HCT116 (cell line): ENCODE results near the gene USP43. TPM values are rescaled to one million over a fixed set of nuclear protein-coding genes. Genes with fewer than 3 reads are reported as not detected.

ENCODE experiments used
- ATAC-seq: fragments of 200-7000 bp; cut with Tn5 transposase; 2 replicates; pipeline ENCODE4 v1.9.1; 2020; ENCODE audit warnings: mild to moderate bottlenecking, moderate library complexity
- BruUV-seq: library from RNA; stranded (reverse); fragments of 400-500 nt; replicated peaks from 2 replicates; lab custom pipeline; 2021; lab: Mats Ljungman, UMichigan
- CTCF ChIA-PET: fragments of 300-600 bp; sonication (Branson Sonifier 250); formaldehyde crosslinking; loops from one replicate; lab custom pipeline; 2021; ENCODE audit warnings: antibody characterized with exemption; lab: Charles Lee
- POLR2A ChIA-PET: fragments of 300-600, 350-600 bp; sonication (Branson Sonifier 250); formaldehyde crosslinking; loops from one replicate; lab custom pipeline; 2021; ENCODE audit warnings: antibody characterized with exemption; lab: Charles Lee
- RAD21 ChIA-PET, 2 experiments: fragments of 300-600 bp; sonication (Branson Sonifier 250); formaldehyde crosslinking; loops; one replicate each; lab custom pipeline; 2023; ENCODE audit warnings: low total read pairs in 2 of 2; ENCODE audit not compliant: uncharacterized antibody in 2 of 2, unreplicated experiment in 2 of 2, low non-redundant PET in 1 of 2; lab: Charles Lee
- DNase-seq: peaks from one replicate; pipeline ENCODE4 v3.0.0-alpha.2; 2010; ENCODE audit warnings: low read depth, low spot score
- H2AFZ ChIP-seq: fragments of 200-600 bp; shearing (Covaris generic), sonication (generic); 2 replicates; pipeline ENCODE4 v1.6.1; 2017; ENCODE audit warnings: low read depth, mixed run types, mixed read lengths, antibody characterized with exemption, low read length; ENCODE audit not compliant: poor library complexity, severe bottlenecking
- H3K27ac ChIP-seq: 2 replicates; pipeline ENCODE4 v1.5.1; 2012; ENCODE audit warnings: low read depth, low read length
- H3K27me3 ChIP-seq: fragments of 200-600 bp; sonication (generic); 2 replicates; pipeline ENCODE4 v1.6.1; 2016; ENCODE audit warnings: mixed run types, low read length, mixed read lengths; ENCODE audit not compliant: insufficient read depth
- H3K36me3 ChIP-seq, 2 experiments: fragments of 200-500 bp in 1 of 2; fragments of 200-600 bp in 1 of 2; sonication (Bioruptor generic) in 1 of 2; sonication (generic) in 1 of 2; 2 replicates each; pipeline versions ENCODE4 v1.5.1 to v1.6.1; 2014 to 2016; ENCODE audit warnings: low read length in 2 of 2, inconsistent platforms in 1 of 2, mixed read lengths in 1 of 2, mixed run types in 1 of 2; ENCODE audit not compliant: insufficient read depth in 2 of 2, control insufficient read depth in 1 of 2
- H3K4me1 ChIP-seq, 2 experiments: fragments of 200-600 bp in 1 of 2; sonication (generic) in 1 of 2; 2 replicates each; pipeline versions ENCODE4 v1.5.1 to v1.6.1; 2012 to 2017; ENCODE audit warnings: low read length in 2 of 2, inconsistent platforms in 1 of 2, mild to moderate bottlenecking in 1 of 2, mixed read lengths in 1 of 2, mixed run types in 1 of 2, moderate library complexity in 1 of 2; ENCODE audit not compliant: insufficient read depth in 2 of 2, control insufficient read depth in 1 of 2
- H3K4me2 ChIP-seq: fragments of 200-600 bp; sonication (generic); 2 replicates; pipeline ENCODE4 v1.6.1; 2017; ENCODE audit warnings: mixed run types, low read length, mixed read lengths
- H3K4me3 ChIP-seq, 2 experiments: fragments of 200-600 bp in 1 of 2; sonication (generic) in 1 of 2; replicated peaks in 1 of 2; 2 replicates each; pipeline ENCODE4 v1.5.1; 2011 to 2016; ENCODE audit warnings: low read length in 2 of 2, control low read depth in 1 of 2, low read depth in 1 of 2, mild to moderate bottlenecking in 1 of 2, mixed read lengths in 1 of 2, mixed run types in 1 of 2
- H3K79me2 ChIP-seq: fragments of 200-600 bp; sonication (generic); 2 replicates; pipeline ENCODE4 v1.6.1; 2017; ENCODE audit warnings: mild to moderate bottlenecking, mixed run types, low read length, moderate library complexity, mixed read lengths; ENCODE audit not compliant: insufficient read depth
- H3K9ac ChIP-seq: fragments of 200-600 bp; sonication (generic); 2 replicates; pipeline ENCODE4 v1.6.1; 2016; ENCODE audit warnings: low read length, mixed read lengths
- H3K9me2 ChIP-seq: fragments of 200-600 bp; sonication (generic), shearing (Covaris generic); 2 replicates; pipeline ENCODE4 v1.6.1; 2017; ENCODE audit warnings: mixed run types, mild to moderate bottlenecking, moderate library complexity; ENCODE audit not compliant: insufficient read depth
- H3K9me3 ChIP-seq, 2 experiments: fragments of 200-500 bp in 1 of 2; fragments of 200-600 bp in 1 of 2; sonication (Bioruptor generic) in 1 of 2; sonication (generic) in 1 of 2; 2 replicates each; pipeline ENCODE4 v1.6.1; 2014 to 2017; ENCODE audit warnings: low read length in 2 of 2, mixed read lengths in 2 of 2, inconsistent platforms in 1 of 2, low read depth in 1 of 2, mild to moderate bottlenecking in 1 of 2, mixed run types in 1 of 2, moderate library complexity in 1 of 2; ENCODE audit not compliant: control insufficient read depth in 1 of 2, insufficient read depth in 1 of 2
- H4K20me1 ChIP-seq: fragments of 200-600 bp; sonication (generic), shearing (Covaris generic); 2 replicates; pipeline ENCODE4 v1.6.1; 2017; ENCODE audit warnings: mixed run types, mild to moderate bottlenecking, moderate library complexity; ENCODE audit not compliant: insufficient read depth
- CBX3 ChIP-seq: IDR thresholded peaks from 2 replicates; pipeline ENCODE4 v1.6.1; 2012; ENCODE audit warnings: low read depth
- CEBPB ChIP-seq: IDR thresholded peaks from 2 replicates; pipeline ENCODE4 v1.6.1; 2012; ENCODE audit warnings: low read depth
- EGR1 ChIP-seq: IDR thresholded peaks from 2 replicates; pipeline ENCODE4 v1.6.1; 2012; ENCODE audit warnings: low read depth
- EZH2 ChIP-seq: fragments of 200-600 bp; sonication (generic); IDR thresholded peaks from 2 replicates; pipeline ENCODE4 v1.6.1; 2017; ENCODE audit warnings: antibody characterized with exemption, mixed run types
- EZH2phosphoT487 ChIP-seq: fragments of 200-600 bp; IDR thresholded peaks from 2 replicates; pipeline ENCODE4 v1.6.1; 2018; ENCODE audit warnings: antibody characterized with exemption, borderline replicate concordance
- FOSL1 ChIP-seq: IDR thresholded peaks from 2 replicates; pipeline ENCODE4 v1.6.1; 2012; ENCODE audit warnings: low read depth
- JUND ChIP-seq: IDR thresholded peaks from 2 replicates; pipeline ENCODE4 v1.6.1; 2012
- POLR2A ChIP-seq: IDR thresholded peaks from 2 replicates; pipeline ENCODE4 v1.7.0; 2011; ENCODE audit warnings: borderline replicate concordance; ENCODE audit not compliant: insufficient read depth, insufficient read length; ENCODE audit errors: extremely low read depth
- RAD21 ChIP-seq: IDR thresholded peaks from 2 replicates; pipeline ENCODE4 v1.6.1; 2012; ENCODE audit warnings: low read depth, mild to moderate bottlenecking
- SIN3A ChIP-seq: IDR thresholded peaks from 2 replicates; pipeline ENCODE4 v1.6.1; 2012; ENCODE audit warnings: low read depth
- SRF ChIP-seq: IDR thresholded peaks from 2 replicates; pipeline ENCODE4 v1.6.1; 2012; ENCODE audit warnings: low read depth
- YY1 ChIP-seq: IDR thresholded peaks from 2 replicates; pipeline ENCODE4 v1.6.1; 2011; ENCODE audit warnings: low read length, low read depth, moderate library complexity, mild to moderate bottlenecking; ENCODE audit not compliant: insufficient replicate concordance; ENCODE audit errors: extremely low read depth
- ZFX ChIP-seq: fragments of 450-650 bp; IDR thresholded peaks from 2 replicates; pipeline ENCODE4 v1.6.1; 2017
- ZNF274 ChIP-seq: fragments of 200-500 bp; sonication (Bioruptor generic); IDR thresholded peaks from 2 replicates; pipeline ENCODE4 v1.6.1; 2014; ENCODE audit warnings: mild to moderate bottlenecking, low read depth, low read length, inconsistent platforms
- intact Hi-C: fragments of 100-400 bp; cut with micrococcal nuclease; formaldehyde crosslinking; loops from 2 replicates; pipeline ENCODE4 v1.10.0; 2022
- total RNA-seq: library from RNA; stranded (reverse); gene quantifications from one replicate; pipeline ENCODE4 v1.2.1, GENCODE V29; 2021; ENCODE audit not compliant: unreplicated experiment
- TF ChIP-seq, protein P1 (sequence below): IDR thresholded peaks from 2 replicates; pipeline ENCODE4 v1.6.1; 2012
- TF ChIP-seq, protein P2 (sequence below), 3 experiments: fragments of 200-600 bp in 1 of 3; sonication (generic) in 1 of 3; IDR thresholded peaks in 2 of 3; conservative IDR thresholded peaks in 1 of 3; 2 replicates each; pipeline ENCODE4 v1.5.1; 2012 to 2017; ENCODE audit warnings: low read depth in 2 of 3, low read length in 2 of 3, antibody characterized with exemption in 1 of 3, borderline replicate concordance in 1 of 3, control low read depth in 1 of 3, mild to moderate bottlenecking in 1 of 3, mixed read lengths in 1 of 3, mixed run types in 1 of 3, moderate library complexity in 1 of 3; ENCODE audit not compliant: insufficient read depth in 1 of 3
- TF ChIP-seq, protein P3 (sequence below): IDR thresholded peaks from 2 replicates; pipeline ENCODE4 v1.6.1; 2012
- TF ChIP-seq, protein P4 (sequence below): IDR thresholded peaks from 2 replicates; pipeline ENCODE4 v1.6.1; 2012; ENCODE audit warnings: low read depth

Gene USP43
- total RNA-seq, 1 experiment from 2014 or later, result 8.0 TPM

DNA sequence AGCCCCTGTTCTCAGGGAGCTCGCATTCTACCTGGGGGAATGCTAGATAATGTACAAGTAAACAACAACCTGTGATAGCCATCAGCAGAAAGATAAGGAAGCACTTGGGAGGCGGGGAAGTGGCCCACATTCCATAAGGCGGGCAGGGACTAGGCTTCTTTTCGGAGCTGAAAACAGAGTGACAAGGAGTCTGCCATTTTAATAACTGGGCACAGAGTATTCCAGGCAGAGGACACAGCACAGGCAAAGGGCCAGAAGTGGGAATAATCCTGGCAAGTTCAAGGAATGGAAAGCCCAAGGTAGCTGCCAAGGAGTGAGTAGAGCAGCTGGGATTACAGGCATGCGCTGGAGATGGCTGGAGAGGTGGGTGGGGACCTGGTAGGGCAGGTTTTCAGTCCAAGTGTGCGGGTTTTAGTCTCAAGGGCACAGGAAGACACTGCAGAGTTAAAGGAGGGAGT, 24.3 kb downstream of the USP43 start (continued):
- TF ChIP-seq JUND, result no peak
- TF ChIP-seq, protein P1, sequence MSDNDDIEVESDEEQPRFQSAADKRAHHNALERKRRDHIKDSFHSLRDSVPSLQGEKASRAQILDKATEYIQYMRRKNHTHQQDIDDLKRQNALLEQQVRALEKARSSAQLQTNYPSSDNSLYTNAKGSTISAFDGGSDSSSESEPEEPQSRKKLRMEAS, result no peak
- TF ChIP-seq YY1, result no peak
- TF ChIP-seq EGR1, result no peak
- TF ChIP-seq, protein P2, sequence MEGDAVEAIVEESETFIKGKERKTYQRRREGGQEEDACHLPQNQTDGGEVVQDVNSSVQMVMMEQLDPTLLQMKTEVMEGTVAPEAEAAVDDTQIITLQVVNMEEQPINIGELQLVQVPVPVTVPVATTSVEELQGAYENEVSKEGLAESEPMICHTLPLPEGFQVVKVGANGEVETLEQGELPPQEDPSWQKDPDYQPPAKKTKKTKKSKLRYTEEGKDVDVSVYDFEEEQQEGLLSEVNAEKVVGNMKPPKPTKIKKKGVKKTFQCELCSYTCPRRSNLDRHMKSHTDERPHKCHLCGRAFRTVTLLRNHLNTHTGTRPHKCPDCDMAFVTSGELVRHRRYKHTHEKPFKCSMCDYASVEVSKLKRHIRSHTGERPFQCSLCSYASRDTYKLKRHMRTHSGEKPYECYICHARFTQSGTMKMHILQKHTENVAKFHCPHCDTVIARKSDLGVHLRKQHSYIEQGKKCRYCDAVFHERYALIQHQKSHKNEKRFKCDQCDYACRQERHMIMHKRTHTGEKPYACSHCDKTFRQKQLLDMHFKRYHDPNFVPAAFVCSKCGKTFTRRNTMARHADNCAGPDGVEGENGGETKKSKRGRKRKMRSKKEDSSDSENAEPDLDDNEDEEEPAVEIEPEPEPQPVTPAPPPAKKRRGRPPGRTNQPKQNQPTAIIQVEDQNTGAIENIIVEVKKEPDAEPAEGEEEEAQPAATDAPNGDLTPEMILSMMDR (IDR thresholded peaks at IDR 0.05 in 2 of 3, conservative IDR thresholded peaks at IDR 0.05 in 1 of 3; ENCODE audit: borderline replicate concordance in 1 of 3, insufficient read depth in 1 of 3, low read depth in 2 of 3, low read length in 2 of 3), result no peak

DNA sequence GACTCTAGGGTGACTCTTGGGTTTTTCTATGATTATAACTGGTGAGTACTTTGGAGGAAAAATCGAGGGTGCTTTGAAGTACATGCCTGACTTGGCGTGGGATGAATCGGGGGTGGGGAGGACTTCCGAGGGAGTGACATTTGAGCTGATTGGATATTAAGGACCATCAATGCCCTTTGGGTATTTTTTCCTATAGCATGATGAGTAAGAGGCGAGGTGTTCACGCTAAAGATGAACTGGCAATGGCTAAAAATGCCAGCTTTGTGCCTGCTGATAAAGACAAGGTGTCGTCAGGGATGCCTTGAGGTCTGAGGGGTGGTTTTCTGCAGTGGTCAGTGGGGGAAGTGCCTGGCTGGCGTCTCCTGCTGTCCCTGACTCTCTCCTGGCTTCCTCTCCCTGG, 25.3 kb downstream of the USP43 start:
- Histone ChIP-seq H3K27ac (no peak overlapping the region), H3K9me2 (no peaks in the 10 kb centered on the region), H3K9me3 (no peaks in the 10 kb centered on the region), H3K79me2 (no peaks in the 10 kb centered on the region), H3K27me3 (no peaks in the 10 kb centered on the region), H3K4me2 (no peak overlapping the region), H2AFZ (no peak overlapping the region), H3K4me1 (peaks cover 0 to 6% of the 10 kb centered on the region in 2 experiments; a peak in 1 of 4 replicates), H3K4me3 (no peak overlapping the region), H3K36me3 (no peaks in the 10 kb centered on the region; a peak in 1 of 4 replicates), H3K9ac (no peak overlapping the region), H4K20me1 (no peaks in the 10 kb centered on the region)
- ATAC-seq, result no peak
- RAD21 ChIA-PET, result no interaction called here
- CTCF ChIA-PET, result no interaction called here
- POLR2A ChIA-PET, result no interaction called here
- TF ChIP-seq SIN3A (no peak), SRF (no peak), POLR2A (no peak), ZFX (no peak), JUND (no peak), CBX3 (no peak), EZH2 (no peak), EGR1 (no peak), CEBPB (no peak), ZNF274 (no peak), RAD21 (no peak), EZH2phosphoT487 (no peak), FOSL1 (no peak)
- TF ChIP-seq, protein P2 (IDR thresholded peaks at IDR 0.05 in 2 of 3, conservative IDR thresholded peaks at IDR 0.05 in 1 of 3; ENCODE audit: borderline replicate concordance in 1 of 3, insufficient read depth in 1 of 3, low read depth in 2 of 3, low read length in 2 of 3), result no peak
- TF ChIP-seq, protein P1, result no peak
- TF ChIP-seq, protein P3, sequence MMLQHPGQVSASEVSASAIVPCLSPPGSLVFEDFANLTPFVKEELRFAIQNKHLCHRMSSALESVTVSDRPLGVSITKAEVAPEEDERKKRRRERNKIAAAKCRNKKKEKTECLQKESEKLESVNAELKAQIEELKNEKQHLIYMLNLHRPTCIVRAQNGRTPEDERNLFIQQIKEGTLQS, result no peak
- TF ChIP-seq, protein P4, sequence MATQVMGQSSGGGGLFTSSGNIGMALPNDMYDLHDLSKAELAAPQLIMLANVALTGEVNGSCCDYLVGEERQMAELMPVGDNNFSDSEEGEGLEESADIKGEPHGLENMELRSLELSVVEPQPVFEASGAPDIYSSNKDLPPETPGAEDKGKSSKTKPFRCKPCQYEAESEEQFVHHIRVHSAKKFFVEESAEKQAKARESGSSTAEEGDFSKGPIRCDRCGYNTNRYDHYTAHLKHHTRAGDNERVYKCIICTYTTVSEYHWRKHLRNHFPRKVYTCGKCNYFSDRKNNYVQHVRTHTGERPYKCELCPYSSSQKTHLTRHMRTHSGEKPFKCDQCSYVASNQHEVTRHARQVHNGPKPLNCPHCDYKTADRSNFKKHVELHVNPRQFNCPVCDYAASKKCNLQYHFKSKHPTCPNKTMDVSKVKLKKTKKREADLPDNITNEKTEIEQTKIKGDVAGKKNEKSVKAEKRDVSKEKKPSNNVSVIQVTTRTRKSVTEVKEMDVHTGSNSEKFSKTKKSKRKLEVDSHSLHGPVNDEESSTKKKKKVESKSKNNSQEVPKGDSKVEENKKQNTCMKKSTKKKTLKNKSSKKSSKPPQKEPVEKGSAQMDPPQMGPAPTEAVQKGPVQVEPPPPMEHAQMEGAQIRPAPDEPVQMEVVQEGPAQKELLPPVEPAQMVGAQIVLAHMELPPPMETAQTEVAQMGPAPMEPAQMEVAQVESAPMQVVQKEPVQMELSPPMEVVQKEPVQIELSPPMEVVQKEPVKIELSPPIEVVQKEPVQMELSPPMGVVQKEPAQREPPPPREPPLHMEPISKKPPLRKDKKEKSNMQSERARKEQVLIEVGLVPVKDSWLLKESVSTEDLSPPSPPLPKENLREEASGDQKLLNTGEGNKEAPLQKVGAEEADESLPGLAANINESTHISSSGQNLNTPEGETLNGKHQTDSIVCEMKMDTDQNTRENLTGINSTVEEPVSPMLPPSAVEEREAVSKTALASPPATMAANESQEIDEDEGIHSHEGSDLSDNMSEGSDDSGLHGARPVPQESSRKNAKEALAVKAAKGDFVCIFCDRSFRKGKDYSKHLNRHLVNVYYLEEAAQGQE, result no peak
- no peak for DNase-seq
- intact Hi-C loops, result no loop called here
- no TSS peak for BruUV-seq
